ENCODE measurements around the gene CPA5.

Gene CPA5

GRCh38 chr7:130356876-130357611, 12.4 kb downstream of the CPA5 start:
- in situ Hi-C loops (cut with HindIII; ENCODE audit: low sequenced_read_pairs), result no loop called here

- in situ Hi-C loops (cut with HindIII; ENCODE audit: low sequenced_read_pairs), result no loop called here
These were observed 13.9 kb downstream of the CPA5 start for GRCh38 chr7:130358471-130358870.

GRCh38 chr7:130359276-130359857, 14.8 kb downstream of the CPA5 start:
- in situ Hi-C loops (cut with HindIII; ENCODE audit: low sequenced_read_pairs), result no loop called here

GRCh38 chr7:130360518-130360917, 15.9 kb downstream of the CPA5 start:
- in situ Hi-C loops (cut with HindIII; ENCODE audit: low sequenced_read_pairs), result no loop called here

- in situ Hi-C loops (cut with HindIII; ENCODE audit: low sequenced_read_pairs), result no loop called here
These were observed 17.1 kb downstream of the CPA5 start for GRCh38 chr7:130361681-130362080.

GRCh38 chr7:130362251-130362816, 17.7 kb downstream of the CPA5 start:
- in situ Hi-C loops (cut with HindIII; ENCODE audit: low sequenced_read_pairs), result no loop called here

- in situ Hi-C loops (cut with HindIII; ENCODE audit: low sequenced_read_pairs), result no loop called here
These were observed 18.6 kb downstream of the CPA5 start for GRCh38 chr7:130363026-130363847.

GRCh38 chr7:130364451-130364850, 19.8 kb downstream of the CPA5 start:
- in situ Hi-C loops (cut with HindIII; ENCODE audit: low sequenced_read_pairs), result no loop called here

- in situ Hi-C loops (cut with HindIII; ENCODE audit: low sequenced_read_pairs), result no loop called here
These were observed 20.5 kb downstream of the CPA5 start for GRCh38 chr7:130365088-130365487.

GRCh38 chr7:130365511-130366441, 21.2 kb downstream of the CPA5 start:
- in situ Hi-C loops (cut with HindIII; ENCODE audit: low sequenced_read_pairs), result no loop called here

GRCh38 chr7:130366564-130366963, 21.9 kb downstream of the CPA5 start:
- in situ Hi-C loops (cut with HindIII; ENCODE audit: low sequenced_read_pairs), result no loop called here

GRCh38 chr7:130367088-130367755, 22.6 kb downstream of the CPA5 start:
- in situ Hi-C loops (cut with HindIII; ENCODE audit: low sequenced_read_pairs), result no loop called here

- in situ Hi-C loops (cut with HindIII; ENCODE audit: low sequenced_read_pairs), result no loop called here
These were observed 23.5 kb downstream of the CPA5 start for GRCh38 chr7:130367836-130368746.

- in situ Hi-C loops (cut with HindIII; ENCODE audit: low sequenced_read_pairs), result no loop called here
These were observed 24.6 kb downstream of the CPA5 start for GRCh38 chr7:130369110-130369711.

- in situ Hi-C loops (cut with HindIII; ENCODE audit: low sequenced_read_pairs), result no loop called here
These were observed 25.4 kb downstream of the CPA5 start for GRCh38 chr7:130369831-130370550.

- in situ Hi-C loops (cut with HindIII; ENCODE audit: low sequenced_read_pairs), result no loop called here
These were observed 26.4 kb downstream of the CPA5 start for GRCh38 chr7:130371046-130371445.

GRCh38 chr7:130372402-130373165, 28.0 kb downstream of the CPA5 start:
- in situ Hi-C loops (cut with HindIII; ENCODE audit: low sequenced_read_pairs), result no loop called here
